K562 treated with DMSO at 1 percent for 12 hours (cell line): ENCODE data around the gene ZNF616. TPM values are rescaled to one million over a fixed set of nuclear protein-coding genes. Genes with fewer than 3 reads are reported as not detected.

Experiments
- total RNA-seq: library from RNA; unstranded; fragments of 300-600 nt; gene quantifications from 2 replicates; pipeline ENCODE4 v1.2.3, GENCODE V29; 2022; ENCODE audit not compliant: insufficient read depth

The ZNF616 gene
- total RNA-seq = 1.4 and 7.1 TPM in 2 replicates

GRCh38 chr19:52139252-52140031 lies at the start of gene ZNF616:
Gene ZNF616, minus strand, starts transcription at chr19:52139938. Its CDS starts 9,426 bp downstream, at chr19:52130512.

GRCh38 chr19:52171321-52172169 lies 31.8 kb upstream of the ZNF616 start, which contains the start of gene ZNF836:
Gene ZNF836, minus strand, starts transcription at chr19:52171621. Its CDS starts 3,549 bp downstream, at chr19:52168072.

GRCh38 chr19:52095172-52096014 lies 44.3 kb downstream of the ZNF616 start, which contains the start of gene ZNF841:
Gene ZNF841, minus strand, starts transcription at chr19:52095765. Its CDS starts 10,964 bp downstream, at chr19:52084801.

Other genes starting within 250 kb of the ZNF616 start
- 0.97 and 2.1 TPM in 2 replicates for gene ZNF649, start 234.9 kb downstream of the ZNF616 start, total RNA-seq
- gene ZNF613, start 212.5 kb downstream of the ZNF616 start, total RNA-seq = 0.86 and 6.6 TPM in 2 replicates
- gene ZNF350, start 153.1 kb downstream of the ZNF616 start, total RNA-seq = 0.82 and 2.3 TPM in 2 replicates
- 0.63 and 1.6 TPM in 2 replicates for gene ZNF615, start 131.7 kb downstream of the ZNF616 start, total RNA-seq
- gene ZNF614, start 111.6 kb downstream of the ZNF616 start, total RNA-seq = 1.1 and 4.0 TPM in 2 replicates
- 4.7 and 6.6 TPM in 2 replicates for gene ZNF432, start 91.1 kb downstream of the ZNF616 start, total RNA-seq
- gene ZNF841, start 44.2 kb downstream of the ZNF616 start, total RNA-seq = 4.0 and 5.8 TPM in 2 replicates
- 1.9 TPM in 1 of 2 replicates, not detected in the other for gene ZNF836, start 31.7 kb upstream of the ZNF616 start, total RNA-seq
- gene PPP2R1A, start 50.1 kb upstream of the ZNF616 start, total RNA-seq = 131 and 138 TPM in 2 replicates
- 2.6 and 6.9 TPM in 2 replicates for gene ZNF766, start 129.6 kb upstream of the ZNF616 start, total RNA-seq
- gene ZNF480, start 157.2 kb upstream of the ZNF616 start, total RNA-seq = 2.8 and 3.2 TPM in 2 replicates
- not detected in 2 replicates for gene ZNF610, start 196.3 kb upstream of the ZNF616 start, total RNA-seq
- gene ZNF880, start 230.0 kb upstream of the ZNF616 start, total RNA-seq = not detected in 2 replicates